ENCODE data around the gene RAD18. TPM values are rescaled to one million over a fixed set of nuclear protein-coding genes. Genes with fewer than 3 reads are reported as not detected.

Gene RAD18
- total RNA-seq, 1 donor from 2014 or later, result 7.6 TPM

DNA sequence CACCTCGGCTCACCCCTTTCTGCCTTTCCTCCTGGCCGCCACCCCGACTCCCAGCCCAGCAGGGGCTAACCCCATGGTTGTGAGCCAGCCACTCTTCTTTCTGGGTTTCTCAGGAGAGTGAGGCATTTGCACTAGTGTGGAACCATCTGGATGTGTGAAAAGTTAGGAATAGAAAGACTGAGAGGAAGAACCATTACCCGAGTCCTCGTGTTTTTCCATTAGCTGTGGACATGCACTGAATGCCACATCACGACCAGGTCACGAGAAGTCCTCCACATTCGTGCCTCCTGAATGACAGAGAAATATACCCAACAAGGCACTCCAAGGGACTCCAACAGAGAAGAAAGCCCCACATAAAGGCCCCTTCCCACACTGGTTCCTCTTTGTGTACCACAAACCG lies 18.0 kb upstream of the RAD18 start:
- TF ChIP-seq, protein P1, sequence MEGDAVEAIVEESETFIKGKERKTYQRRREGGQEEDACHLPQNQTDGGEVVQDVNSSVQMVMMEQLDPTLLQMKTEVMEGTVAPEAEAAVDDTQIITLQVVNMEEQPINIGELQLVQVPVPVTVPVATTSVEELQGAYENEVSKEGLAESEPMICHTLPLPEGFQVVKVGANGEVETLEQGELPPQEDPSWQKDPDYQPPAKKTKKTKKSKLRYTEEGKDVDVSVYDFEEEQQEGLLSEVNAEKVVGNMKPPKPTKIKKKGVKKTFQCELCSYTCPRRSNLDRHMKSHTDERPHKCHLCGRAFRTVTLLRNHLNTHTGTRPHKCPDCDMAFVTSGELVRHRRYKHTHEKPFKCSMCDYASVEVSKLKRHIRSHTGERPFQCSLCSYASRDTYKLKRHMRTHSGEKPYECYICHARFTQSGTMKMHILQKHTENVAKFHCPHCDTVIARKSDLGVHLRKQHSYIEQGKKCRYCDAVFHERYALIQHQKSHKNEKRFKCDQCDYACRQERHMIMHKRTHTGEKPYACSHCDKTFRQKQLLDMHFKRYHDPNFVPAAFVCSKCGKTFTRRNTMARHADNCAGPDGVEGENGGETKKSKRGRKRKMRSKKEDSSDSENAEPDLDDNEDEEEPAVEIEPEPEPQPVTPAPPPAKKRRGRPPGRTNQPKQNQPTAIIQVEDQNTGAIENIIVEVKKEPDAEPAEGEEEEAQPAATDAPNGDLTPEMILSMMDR (IDR thresholded peaks at IDR 0.05; ENCODE audit: insufficient read depth, low read length, poor library complexity, severe bottlenecking), result no peak
- no peaks in the 10 kb centered on the region for H3K27me3 ChIP-seq (ENCODE audit: control insufficient read depth, insufficient read depth, low read length)
- no peaks in the 10 kb centered on the region for H3K36me3 ChIP-seq (ENCODE audit: control insufficient read depth, insufficient read depth, low read length)
- DNase-seq (ENCODE audit: low read depth), result no peak
- no peak overlapping the region for H3K4me3 ChIP-seq (ENCODE audit: low read depth, low read length)

DNA sequence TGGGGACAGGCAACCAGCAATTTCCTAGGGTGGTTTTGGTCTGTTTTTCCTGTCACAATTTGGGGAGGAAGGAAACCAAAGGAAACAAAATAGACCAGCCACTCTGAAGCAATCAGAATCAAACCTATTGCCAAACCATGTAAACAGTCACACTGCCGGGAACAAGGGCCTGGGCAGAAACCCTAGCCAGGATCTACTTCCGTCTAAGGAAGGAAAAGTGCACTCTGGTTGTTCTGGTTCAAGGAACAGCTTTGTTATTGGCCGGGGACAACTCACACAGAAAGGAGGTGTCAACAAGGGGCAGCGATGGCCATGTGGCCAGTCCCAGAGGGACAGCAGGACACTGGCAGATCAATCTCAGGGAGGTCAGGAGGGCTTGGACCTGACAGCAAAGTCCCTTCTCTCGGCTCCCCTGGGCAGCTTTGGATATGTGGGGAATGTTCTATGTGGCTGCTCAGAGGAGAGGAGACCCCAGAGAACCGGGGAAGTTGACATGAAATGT lies 17.5 kb upstream of the RAD18 start:
- DNase-seq (ENCODE audit: low read depth), result no peak
- H3K4me3 ChIP-seq (ENCODE audit: low read depth, low read length), result no peak overlapping the region
- TF ChIP-seq, protein P1 (IDR thresholded peaks at IDR 0.05; ENCODE audit: insufficient read depth, low read length, poor library complexity, severe bottlenecking), result no peak
- H3K36me3 ChIP-seq (ENCODE audit: control insufficient read depth, insufficient read depth, low read length), result no peaks in the 10 kb centered on the region
- H3K27me3 ChIP-seq (ENCODE audit: control insufficient read depth, insufficient read depth, low read length), result no peaks in the 10 kb centered on the region

DNA sequence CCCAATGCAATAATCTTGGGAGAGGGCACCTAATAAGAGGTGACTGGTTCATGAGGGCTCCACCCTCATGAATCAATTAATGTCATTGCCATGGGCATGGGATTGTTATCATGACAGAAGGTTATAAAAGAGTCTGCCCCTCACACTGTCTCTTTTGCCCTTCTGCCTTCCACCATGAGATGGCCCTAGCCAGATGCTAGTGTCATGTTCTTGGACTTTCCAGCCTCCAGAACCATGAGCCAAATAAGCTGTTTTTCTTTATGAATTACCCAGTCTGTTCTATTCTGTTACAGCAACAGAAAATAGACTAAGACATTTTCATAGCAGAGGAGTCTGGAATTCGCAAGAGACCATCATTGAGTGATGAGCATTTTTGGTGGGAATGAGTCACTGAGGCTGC lies 16.0 kb upstream of the RAD18 start:
- no peak for DNase-seq (ENCODE audit: low read depth)
- Histone ChIP-seq H3K27me3 (ENCODE audit: control insufficient read depth, insufficient read depth, low read length) (no peaks in the 10 kb centered on the region), H3K4me3 (ENCODE audit: low read depth, low read length) (no peak overlapping the region), H3K36me3 (ENCODE audit: control insufficient read depth, insufficient read depth, low read length) (no peaks in the 10 kb centered on the region)
- TF ChIP-seq, protein P1 (IDR thresholded peaks at IDR 0.05; ENCODE audit: insufficient read depth, low read length, poor library complexity, severe bottlenecking), result no peak

DNA sequence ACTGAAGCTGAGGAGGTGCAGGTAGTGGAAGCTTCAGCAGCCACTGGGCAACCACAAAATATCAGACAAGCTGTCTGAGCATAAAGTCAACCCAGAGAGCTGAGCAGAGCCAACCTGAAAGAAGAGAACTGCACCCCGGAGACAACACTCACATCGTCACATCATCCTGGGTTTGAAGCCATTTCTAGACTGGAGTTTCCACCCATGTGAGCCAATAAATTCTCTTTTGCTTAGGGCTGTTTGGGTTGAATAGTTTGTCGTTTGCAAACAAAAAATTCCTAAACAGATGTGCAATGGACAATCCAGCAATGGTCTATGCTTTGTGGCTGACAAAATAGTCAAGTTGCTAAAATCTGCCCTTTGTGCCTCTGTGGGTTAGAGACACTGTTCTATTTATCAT lies 15.3 kb upstream of the RAD18 start:
- no peak for DNase-seq (ENCODE audit: low read depth)
- Histone ChIP-seq H3K36me3 (ENCODE audit: control insufficient read depth, insufficient read depth, low read length) (no peaks in the 10 kb centered on the region), H3K27me3 (ENCODE audit: control insufficient read depth, insufficient read depth, low read length) (no peaks in the 10 kb centered on the region), H3K4me3 (ENCODE audit: low read depth, low read length) (no peak overlapping the region)
- TF ChIP-seq, protein P1 (IDR thresholded peaks at IDR 0.05; ENCODE audit: insufficient read depth, low read length, poor library complexity, severe bottlenecking), result no peak

DNA sequence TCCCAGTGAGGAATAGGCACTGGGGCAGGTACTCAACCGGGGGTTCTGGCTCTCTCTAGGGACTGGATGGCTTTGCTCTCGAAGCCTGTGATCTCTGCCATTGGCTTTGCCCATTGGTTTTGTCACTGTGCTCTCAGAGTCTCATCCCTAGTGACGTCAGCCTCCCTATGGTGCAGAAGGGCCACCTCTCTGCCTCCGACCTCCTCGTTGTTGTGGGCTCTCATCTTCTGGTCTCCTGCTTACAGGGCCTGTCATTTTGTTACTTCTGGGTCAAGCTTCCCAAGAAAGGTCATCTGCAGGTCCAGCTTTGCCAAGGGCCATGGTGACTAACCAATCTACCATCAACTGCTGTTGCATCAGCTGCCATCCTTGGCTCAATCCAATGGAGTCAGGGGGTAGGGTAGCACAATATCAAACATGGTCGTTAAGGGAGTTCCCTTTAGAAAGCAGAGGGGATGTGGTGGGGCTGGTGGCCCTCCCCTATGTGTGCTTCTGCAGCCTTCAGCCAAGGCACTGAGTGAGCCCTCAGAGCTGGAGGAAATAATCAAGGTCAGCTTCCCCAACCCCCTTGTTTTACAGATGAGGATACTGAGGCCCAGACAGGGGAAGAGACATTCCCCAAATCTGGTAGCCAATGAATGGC lies 13.4 kb upstream of the RAD18 start:
- no peaks in the 10 kb centered on the region for H3K36me3 ChIP-seq (ENCODE audit: control insufficient read depth, insufficient read depth, low read length)
- H3K27me3 ChIP-seq (ENCODE audit: control insufficient read depth, insufficient read depth, low read length), result no peaks in the 10 kb centered on the region
- TF ChIP-seq, protein P1 (IDR thresholded peaks at IDR 0.05; ENCODE audit: insufficient read depth, low read length, poor library complexity, severe bottlenecking), result no peak
- no peak overlapping the region for H3K4me3 ChIP-seq (ENCODE audit: low read depth, low read length)
- DNase-seq (ENCODE audit: low read depth), result no peak

Data from kidney epithelial cell (primary cell).